Mucosa of descending colon (tissue), 3 donors: Measurements from ENCODE around the gene SLC9A3. TPM values are rescaled to one million over a fixed set of nuclear protein-coding genes. Genes with fewer than 3 reads are reported as not detected.

Source experiments
- ATAC-seq: fragments of 200-7000 bp; cut with Tn5 transposase; one replicate; pipeline ENCODE4 v1.9.1; 2020; ENCODE audit warnings: mild to moderate bottlenecking, moderate library complexity
- DNase-seq, 3 donors: peaks; one replicate each; pipeline ENCODE4 v3.0.0-alpha.2; 2020
- H3K36me3 ChIP-seq: fragments of 200-600 bp; one replicate; pipeline ENCODE4 v1.8.0; 2021; ENCODE audit warnings: low read depth, mild to moderate bottlenecking
- H3K4me1 ChIP-seq: fragments of 200-600 bp; one replicate; pipeline ENCODE4 v1.8.0; 2021; ENCODE audit warnings: low read depth, mild to moderate bottlenecking
- H3K4me3 ChIP-seq: fragments of 200-600 bp; one replicate; pipeline ENCODE4 v1.8.0; 2021; ENCODE audit warnings: mild to moderate bottlenecking
- H3K9me3 ChIP-seq: fragments of 200-600 bp; one replicate; pipeline ENCODE4 v1.8.0; 2021; ENCODE audit warnings: mild to moderate bottlenecking
- intact Hi-C, 2 donors: fragments of 100-400 bp; cut with DNase I in 1 of 2; cut with micrococcal nuclease in 1 of 2; formaldehyde crosslinking; loops; one replicate each; pipeline versions ENCODE4 v1.11.0 to v1.11.1; 2022; cut with DNase I, micrococcal nuclease
- total RNA-seq, 3 donors: library from RNA; stranded (reverse); fragmentation: NEBNext Ultra II Directional in 2 of 3; extraction: Animal tissue kit (Norgen Biotek cat#: 25700) in 2 of 3; gene quantifications; one replicate each; pipeline versions ENCODE4 v1.2.1 to v1.2.4, GENCODE V29; 2021 to 2023
- TF ChIP-seq, protein P1 (sequence below): fragments of 200-600 bp; IDR thresholded peaks from one replicate; pipeline ENCODE4 v1.8.0; 2022; ENCODE audit warnings: antibody characterized with exemption, mild to moderate bottlenecking
- donor health status: DM: no; HTN: no; CAD: no; lungs with moderate emphysema.
- donor health status: DM: no; HTN: no; CAD: no.
- donor health status: DM: no; HTN: yes; CAD: no.

Gene SLC9A3
- total RNA-seq, 3 donors from 2014 or later = 29.2 to 272 (median 77.7) TPM

- no peaks in the 10 kb centered on the region for H3K9me3 ChIP-seq
- H3K36me3 ChIP-seq = no peaks in the 10 kb centered on the region
- DNase-seq (peak in 1 of 3 donors; percentile 1), ATAC-seq (no peak)
- TF ChIP-seq, protein P1, sequence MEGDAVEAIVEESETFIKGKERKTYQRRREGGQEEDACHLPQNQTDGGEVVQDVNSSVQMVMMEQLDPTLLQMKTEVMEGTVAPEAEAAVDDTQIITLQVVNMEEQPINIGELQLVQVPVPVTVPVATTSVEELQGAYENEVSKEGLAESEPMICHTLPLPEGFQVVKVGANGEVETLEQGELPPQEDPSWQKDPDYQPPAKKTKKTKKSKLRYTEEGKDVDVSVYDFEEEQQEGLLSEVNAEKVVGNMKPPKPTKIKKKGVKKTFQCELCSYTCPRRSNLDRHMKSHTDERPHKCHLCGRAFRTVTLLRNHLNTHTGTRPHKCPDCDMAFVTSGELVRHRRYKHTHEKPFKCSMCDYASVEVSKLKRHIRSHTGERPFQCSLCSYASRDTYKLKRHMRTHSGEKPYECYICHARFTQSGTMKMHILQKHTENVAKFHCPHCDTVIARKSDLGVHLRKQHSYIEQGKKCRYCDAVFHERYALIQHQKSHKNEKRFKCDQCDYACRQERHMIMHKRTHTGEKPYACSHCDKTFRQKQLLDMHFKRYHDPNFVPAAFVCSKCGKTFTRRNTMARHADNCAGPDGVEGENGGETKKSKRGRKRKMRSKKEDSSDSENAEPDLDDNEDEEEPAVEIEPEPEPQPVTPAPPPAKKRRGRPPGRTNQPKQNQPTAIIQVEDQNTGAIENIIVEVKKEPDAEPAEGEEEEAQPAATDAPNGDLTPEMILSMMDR = no peak
- intact Hi-C loops = no loop called here
- peaks cover 22% of the 10 kb centered on the region for H3K4me1 ChIP-seq
- no peak overlapping the region for H3K4me3 ChIP-seq
Observed at GRCh38 chr5:431711-432050, 92.6 kb downstream of the SLC9A3 start.

- no peaks in the 10 kb centered on the region for H3K36me3 ChIP-seq
- DNase-seq (peak in 2 of 3 donors; percentile 79 to 83), ATAC-seq (peak; percentile 87)
- peaks cover 22% of the 10 kb centered on the region for H3K4me1 ChIP-seq
- H3K9me3 ChIP-seq = no peaks in the 10 kb centered on the region
- TF ChIP-seq, protein P1 = peak; percentile 57
- intact Hi-C loops = no loop called here
- no peak overlapping the region for H3K4me3 ChIP-seq
Observed at GRCh38 chr5:431001-431710, 93.1 kb downstream of the SLC9A3 start.

DNA sequence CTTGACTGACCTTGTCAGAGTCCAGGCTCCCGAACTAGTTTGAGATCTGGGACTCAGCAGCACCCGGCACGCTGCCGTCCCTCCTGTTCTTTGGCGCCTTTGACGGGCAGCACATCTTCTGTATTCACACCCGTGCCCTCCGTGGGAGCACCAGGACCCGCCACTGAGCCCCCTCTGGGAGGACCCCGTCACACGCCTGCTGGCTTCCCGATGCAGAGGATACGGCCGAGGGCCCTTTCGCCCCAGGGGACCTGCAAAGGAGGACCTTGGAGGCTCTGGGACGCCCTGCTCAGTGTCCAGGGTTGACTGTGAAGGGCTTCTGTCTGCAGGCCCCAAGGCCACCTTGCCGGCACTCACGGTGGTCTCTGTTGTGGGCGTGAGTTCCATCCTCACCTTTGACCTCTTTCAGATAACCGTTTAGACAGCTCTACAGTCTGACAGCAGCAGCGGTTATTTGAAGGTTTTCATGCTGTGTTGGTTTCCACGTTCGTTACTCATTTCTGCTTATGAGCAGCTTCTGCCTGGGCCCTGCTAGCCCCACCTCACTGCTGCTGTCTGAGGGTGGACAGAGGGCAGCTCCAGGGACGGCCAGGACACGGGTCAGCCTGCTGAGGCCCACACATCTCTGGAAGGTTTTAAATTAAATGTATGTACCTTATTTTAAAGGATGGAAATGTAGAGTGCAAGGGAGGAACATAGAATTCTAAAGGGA is 93.9 kb downstream of the SLC9A3 start:
- DNase-seq = peak in 2 of 3 donors; percentile 7 to 49
- intact Hi-C loops = no loop called here

GRCh38 chr5:429453-430188 is 94.6 kb downstream of the SLC9A3 start:
- intact Hi-C loops = no loop called here
- no peaks in the 10 kb centered on the region for H3K36me3 ChIP-seq
- H3K4me1 ChIP-seq = peaks cover 22% of the 10 kb centered on the region
- TF ChIP-seq, protein P1 = no peak
- no peak overlapping the region for H3K4me3 ChIP-seq
- peak; percentile 55 to 69 (median 65) for DNase-seq
- no peaks in the 10 kb centered on the region for H3K9me3 ChIP-seq
- peak; percentile 80 for ATAC-seq

More for the DNA sequence above, 93.9 kb downstream of the SLC9A3 start:
- Histone ChIP-seq H3K4me1 (peaks cover 22% of the 10 kb centered on the region), H3K36me3 (no peaks in the 10 kb centered on the region), H3K4me3 (no peak overlapping the region), H3K9me3 (no peaks in the 10 kb centered on the region)
- ATAC-seq = no peak
- TF ChIP-seq, protein P1 = no peak

DNA sequence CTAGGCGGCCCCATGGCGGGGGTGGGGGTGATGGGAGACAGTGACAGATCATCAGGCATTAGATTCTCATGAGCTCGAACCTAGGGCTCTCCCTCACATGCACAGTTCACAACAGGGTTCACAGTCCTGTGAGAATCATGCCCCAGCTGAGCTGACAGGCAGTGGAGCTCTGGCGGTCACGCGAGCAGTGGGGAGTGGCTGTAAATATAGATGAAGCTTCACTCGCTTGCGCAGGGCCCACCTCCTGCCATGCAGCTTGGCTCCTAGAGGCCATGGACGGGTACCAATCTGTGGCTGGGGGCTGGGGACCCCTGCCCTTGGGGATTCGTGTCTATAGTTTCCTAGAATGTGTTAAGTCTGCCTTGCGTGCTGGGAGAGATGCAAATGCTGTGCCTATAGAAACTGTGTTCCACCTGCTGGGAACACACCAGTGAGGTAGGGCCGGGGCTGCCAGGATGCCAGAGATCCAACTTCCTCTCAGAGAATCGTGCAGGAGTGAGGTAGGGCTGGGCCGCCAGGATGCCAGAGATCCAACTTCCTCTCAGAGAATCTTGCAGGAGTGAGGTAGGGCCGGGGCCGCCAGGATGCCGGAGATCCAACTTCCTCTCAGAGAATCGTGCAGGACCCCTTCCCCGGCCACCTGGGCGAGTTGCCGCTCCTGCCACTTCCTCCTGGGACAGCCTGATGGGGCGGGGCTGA is 95.3 kb downstream of the SLC9A3 start:
- intact Hi-C loops = no loop called here
- peak; percentile 9 to 50 (median 27) for DNase-seq
- H3K4me1 ChIP-seq = peaks cover 22% of the 10 kb centered on the region
- TF ChIP-seq, protein P1 = no peak
- ATAC-seq = no peak
- no peaks in the 10 kb centered on the region for H3K9me3 ChIP-seq
- H3K4me3 ChIP-seq = no peak overlapping the region
- no peaks in the 10 kb centered on the region for H3K36me3 ChIP-seq
